IMR-90 (cell line): ENCODE results near the gene ST7. TPM values are rescaled to one million over a fixed set of nuclear protein-coding genes. Genes with fewer than 3 reads are reported as not detected.

Experiments
- ATAC-seq: fragments of 200-7000 bp; cut with Tn5 transposase; 2 replicates; pipeline ENCODE4 v1.9.1; 2020; ENCODE audit warnings: low read depth, mild to moderate bottlenecking, moderate library complexity
- BruUV-seq: library from RNA; stranded (reverse); fragments of 400-500 nt; replicated peaks from 2 replicates; lab custom pipeline; 2021; lab: Mats Ljungman, UMichigan
- CTCF ChIA-PET: fragments of 300-600 bp; formaldehyde crosslinking; extraction: SDS; loops from one replicate; lab custom pipeline; 2021; ENCODE audit warnings: antibody characterized with exemption; lab: Yijun Ruan, JAX
- POLR2A ChIA-PET: fragments of 300-600 bp; sonication (Branson Sonifier 250); formaldehyde crosslinking; loops from one replicate; lab custom pipeline; 2022; ENCODE audit warnings: antibody characterized with exemption; ENCODE audit not compliant: unreplicated experiment; lab: Charles Lee
- DNase-seq: peaks from one replicate; pipeline ENCODE4 v3.0.0; 2013
- H2AFZ ChIP-seq: replicated peaks from 2 replicates; pipeline ENCODE3; 2013; ENCODE audit warnings: low read length, mild to moderate bottlenecking; ENCODE audit not compliant: poor library complexity
- H2AK5ac ChIP-seq: 2 replicates; pipeline ENCODE4 v1.6.1; 2013; ENCODE audit warnings: low read depth, low read length, inconsistent platforms
- H2AK9ac ChIP-seq: replicated peaks from 2 replicates; pipeline ENCODE3; 2013; ENCODE audit warnings: mild to moderate bottlenecking, low read depth, low read length, moderate library complexity; ENCODE audit not compliant: poor library complexity
- H2BK120ac ChIP-seq: 2 replicates; pipeline ENCODE4 v1.6.1; 2013; ENCODE audit warnings: low read depth, low read length, inconsistent platforms
- H2BK15ac ChIP-seq: 3 replicates; pipeline ENCODE4 v1.6.1; 2013; ENCODE audit warnings: low read depth, low read length, inconsistent platforms
- H2BK20ac ChIP-seq: 2 replicates; pipeline ENCODE4 v1.6.1; 2013; ENCODE audit warnings: low read depth, mild to moderate bottlenecking, inconsistent platforms, low read length, moderate library complexity
- H2BK5ac ChIP-seq: 2 replicates; pipeline ENCODE4 v1.6.1; 2013; ENCODE audit warnings: mild to moderate bottlenecking, low read depth, low read length, inconsistent platforms; ENCODE audit not compliant: poor library complexity, severe bottlenecking
- H3K14ac ChIP-seq: replicated peaks from 2 replicates; pipeline ENCODE4 v1.6.1; 2013; ENCODE audit warnings: low read depth, low read length, inconsistent platforms
- H3K18ac ChIP-seq: 2 replicates; pipeline ENCODE4 v1.6.1; 2013; ENCODE audit warnings: low read depth, low read length, control low read depth
- H3K23ac ChIP-seq: 2 replicates; pipeline ENCODE4 v1.6.1; 2013; ENCODE audit warnings: low read depth, low read length, inconsistent platforms
- H3K27ac ChIP-seq: 2 replicates; pipeline ENCODE4 v1.5.1; 2013; ENCODE audit warnings: mild to moderate bottlenecking, control low read depth, low read length; ENCODE audit not compliant: insufficient read depth
- H3K27me3 ChIP-seq: 2 replicates; pipeline ENCODE4 v1.6.1; 2013; ENCODE audit warnings: low read length; ENCODE audit not compliant: control insufficient read depth, insufficient read depth
- H3K36me3 ChIP-seq: 2 replicates; pipeline ENCODE4 v1.6.1; 2013; ENCODE audit warnings: low read length, mixed read lengths; ENCODE audit not compliant: control insufficient read depth, insufficient read depth
- H3K4ac ChIP-seq: 2 replicates; pipeline ENCODE4 v1.6.1; 2013; ENCODE audit warnings: low read depth, low read length, inconsistent platforms
- H3K4me1 ChIP-seq: 2 replicates; pipeline ENCODE4 v1.6.1; 2013; ENCODE audit warnings: low read length, mixed read lengths; ENCODE audit not compliant: control insufficient read depth, insufficient read depth
- H3K4me2 ChIP-seq: 2 replicates; pipeline ENCODE4 v1.6.1; 2013; ENCODE audit warnings: low read depth, mild to moderate bottlenecking, control low read depth, low read length, moderate library complexity
- H3K4me3 ChIP-seq: 2 replicates; pipeline ENCODE4 v1.5.1; 2013; ENCODE audit warnings: low read depth, mild to moderate bottlenecking, control low read depth, low read length, moderate library complexity; ENCODE audit not compliant: insufficient read depth
- H3K56ac ChIP-seq: 2 replicates; pipeline ENCODE4 v1.6.1; 2013; ENCODE audit warnings: low read length, inconsistent platforms; ENCODE audit not compliant: insufficient read depth; ENCODE audit errors: extremely low read depth
- H3K79me1 ChIP-seq, 2 experiments: 2 replicates each; pipeline ENCODE4 v1.6.1; 2013; ENCODE audit warnings: low read length in 2 of 2, inconsistent platforms in 1 of 2, low read depth in 1 of 2
- H3K9ac ChIP-seq: 2 replicates; pipeline ENCODE4 v1.6.1; 2013; ENCODE audit warnings: low read depth, low read length, control low read depth
- H3K9me1 ChIP-seq: 2 replicates; pipeline ENCODE4 v1.6.1; 2013; ENCODE audit warnings: low read length, inconsistent platforms; ENCODE audit not compliant: insufficient read depth
- H3K9me3 ChIP-seq: 2 replicates; pipeline ENCODE4 v1.6.1; 2013; ENCODE audit warnings: low read length; ENCODE audit not compliant: control insufficient read depth, insufficient read depth
- H4K20me1 ChIP-seq: 2 replicates; pipeline ENCODE4 v1.6.1; 2013; ENCODE audit warnings: low read length, inconsistent platforms; ENCODE audit not compliant: insufficient read depth
- H4K5ac ChIP-seq: 2 replicates; pipeline ENCODE4 v1.6.1; 2013; ENCODE audit warnings: mild to moderate bottlenecking, low read depth, low read length, control low read depth
- H4K8ac ChIP-seq, 2 experiments: 2 replicates each; pipeline ENCODE4 v1.6.1; 2013; ENCODE audit warnings: low read depth in 2 of 2, low read length in 2 of 2, control low read depth in 1 of 2, inconsistent platforms in 1 of 2
- H4K91ac ChIP-seq: 2 replicates; pipeline ENCODE4 v1.6.1; 2013; ENCODE audit warnings: low read depth, low read length, inconsistent platforms; ENCODE audit not compliant: insufficient read depth
- BHLHE40 ChIP-seq: fragments of 150-350 bp; IDR thresholded peaks from 2 replicates; pipeline ENCODE4 v1.6.1; 2016; ENCODE audit warnings: mild to moderate bottlenecking, low read depth, low read length
- CEBPB ChIP-seq: IDR thresholded peaks from 2 replicates; pipeline ENCODE4 v1.6.1; 2012; ENCODE audit warnings: low read depth, low read length, improper control_type of control experiment
- CHD1 ChIP-seq: IDR thresholded peaks from 2 replicates; pipeline ENCODE4 v1.6.1; 2012; ENCODE audit warnings: low read depth, low read length, improper control_type of control experiment
- CTCF ChIP-seq: conservative IDR thresholded peaks from 2 replicates; pipeline ENCODE4 v1.5.1; 2012; ENCODE audit warnings: mild to moderate bottlenecking, low read depth, low read length, improper control_type of control experiment
- FOS ChIP-seq: fragments of 150-350 bp; IDR thresholded peaks from 2 replicates; pipeline ENCODE4 v1.6.1; 2016; ENCODE audit warnings: low read depth, low read length
- MAFK ChIP-seq: IDR thresholded peaks from 2 replicates; pipeline ENCODE4 v1.6.1; 2012; ENCODE audit warnings: low read depth, low read length, improper control_type of control experiment
- MAZ ChIP-seq: IDR thresholded peaks from 2 replicates; pipeline ENCODE4 v1.6.1; 2012; ENCODE audit warnings: low read depth, mild to moderate bottlenecking, low read length, improper control_type of control experiment, moderate library complexity, borderline replicate concordance
- MXI1 ChIP-seq: IDR thresholded peaks from 2 replicates; pipeline ENCODE4 v1.6.1; 2012; ENCODE audit warnings: low read depth, mild to moderate bottlenecking, low read length, moderate library complexity, borderline replicate concordance
- NFE2L2 ChIP-seq: fragments of 150-350 bp; IDR thresholded peaks from 2 replicates; pipeline ENCODE4 v1.6.1; 2016; ENCODE audit warnings: low read depth, mild to moderate bottlenecking, low read length
- POLR2A ChIP-seq: IDR thresholded peaks from 2 replicates; pipeline ENCODE4 v1.6.1; 2012; ENCODE audit warnings: mild to moderate bottlenecking, low read depth, low read length
- RAD21 ChIP-seq: IDR thresholded peaks from 2 replicates; pipeline ENCODE4 v1.6.1; 2012; ENCODE audit warnings: low read length, improper control_type of control experiment
- RCOR1 ChIP-seq: IDR thresholded peaks from 2 replicates; pipeline ENCODE4 v1.6.1; 2012; ENCODE audit warnings: mild to moderate bottlenecking, low read length, improper control_type of control experiment; ENCODE audit not compliant: insufficient replicate concordance
- RFX5 ChIP-seq: IDR thresholded peaks from 2 replicates; pipeline ENCODE4 v1.8.0; 2012; ENCODE audit warnings: low read depth, mild to moderate bottlenecking, low read length, moderate library complexity
- SMC3 ChIP-seq: fragments of 150-350 bp; IDR thresholded peaks from 2 replicates; pipeline ENCODE4 v1.6.1; 2016; ENCODE audit warnings: low read depth, mild to moderate bottlenecking, antibody characterized with exemption, low read length, moderate library complexity
- USF2 ChIP-seq: fragments of 150-350 bp; IDR thresholded peaks from 2 replicates; pipeline ENCODE4 v1.6.1; 2017; ENCODE audit warnings: mild to moderate bottlenecking, antibody characterized with exemption, low read length, low read depth
- WGBS, 2 experiments: methylation state at CpG; one replicate each; pipeline versions ENCODE4 v1.1.5 to v1.1.7; 2013; ENCODE audit warnings: missing lambda C conversion rate in 2 of 2; ENCODE audit not compliant: insufficient read length in 1 of 2; ENCODE audit errors: extremely low coverage in 2 of 2; 5-methylcytosine and 5-hydroxymethylcytosine counted together
- dilution Hi-C: fragments of 300-500 bp; cut with HindIII; formaldehyde crosslinking; loops from one replicate; pipeline ENCODE4 v1.14.3; 2018; ENCODE audit warnings: low sequenced_read_pairs; ENCODE audit not compliant: unreplicated experiment
- in situ Hi-C: fragments of 300-500 bp; cut with MboI; formaldehyde crosslinking; loops from 3 replicates; pipeline ENCODE4 v1.14.3; 2019; ENCODE audit warnings: low sequenced_read_pairs, inconsistent platforms, mixed read lengths
- intact Hi-C: fragments of 100-400 bp; cut with micrococcal nuclease; formaldehyde crosslinking; loops from 2 replicates; pipeline ENCODE4 v1.10.0; 2022
- polyA plus RNA-seq, 3 experiments: library from polyadenylated mRNA; depleted of rRNA; stranded (reverse); fragments of >200 nt; gene quantifications; 2 replicates each; pipeline ENCODE4 v1.2.3, GENCODE V29; 2012; ENCODE audit warnings: low replicate concordance in 1 of 3
- total RNA-seq: library from RNA; depleted of rRNA; stranded (reverse); fragments of >200 nt; gene quantifications from 2 replicates; pipeline ENCODE4 v1.2.3, GENCODE V29; 2012

ST7 gene
- total and polyA plus RNA-seq, 2 of the 4 experiments (the other 2 are of a cell fraction), result 18.6 to 26.0 TPM

DNA sequence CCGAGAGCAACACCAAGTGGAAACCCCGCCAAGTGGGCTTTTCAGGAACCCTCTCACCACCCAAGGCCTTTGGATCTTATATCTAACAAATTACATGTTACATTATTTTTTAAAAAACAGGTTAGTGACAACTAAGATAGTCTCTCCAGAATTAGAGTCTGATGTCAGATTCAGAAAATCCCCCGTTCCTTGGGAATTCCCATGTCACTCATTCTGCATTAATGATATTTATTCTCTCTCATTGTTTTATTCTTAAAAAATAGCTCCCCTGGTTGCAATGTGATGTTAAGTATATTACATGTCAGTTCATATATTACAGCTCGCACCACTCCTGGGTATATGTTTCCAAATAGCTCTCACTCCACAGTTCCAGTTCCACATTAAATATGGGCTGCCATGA lies 287.8 kb downstream of the ST7 start:
- H3K4me1 ChIP-seq, result 0 out of 2 replicates have a peak, but pooled peaks cover 3% of the 10 kb centered on the region
- no peaks in the 10 kb centered on the region for H3K27me3 ChIP-seq
- H3K27ac ChIP-seq, result no peak overlapping the region
- H3K14ac ChIP-seq, result no peak overlapping the region
- no TSS peak for BruUV-seq
- H3K56ac ChIP-seq, result no peak overlapping the region
- H3K9me1 ChIP-seq, result no peaks in the 10 kb centered on the region
- no peak overlapping the region for H4K5ac ChIP-seq
- peak overlapping the region; percentile 44 for H2BK20ac ChIP-seq
- no peak overlapping the region for H2BK120ac ChIP-seq
- no peak overlapping the region for H3K23ac ChIP-seq
- no peak overlapping the region for H2AK5ac ChIP-seq
- H2BK15ac ChIP-seq, result no peak overlapping the region
- no CpG with 5 or more reads among the region's 4 CpGs for WGBS, 2 experiments
- H2AFZ ChIP-seq, result no peak overlapping the region
- no peak overlapping the region for H3K4ac ChIP-seq
- POLR2A ChIA-PET, result no interaction called here
- ATAC-seq (no peak), DNase-seq (no peak)
- no peaks in the 10 kb centered on the region for H3K9me3 ChIP-seq
- intact Hi-C loops (no loop called here), dilution Hi-C loops (no loop called here), in situ Hi-C loops (no loop called here)
- no peak overlapping the region for H2AK9ac ChIP-seq
- H3K18ac ChIP-seq, result no peak overlapping the region
- no peak overlapping the region for H4K91ac ChIP-seq
- H3K4me2 ChIP-seq, result no peak overlapping the region
- H4K20me1 ChIP-seq, result no peaks in the 10 kb centered on the region
- CTCF ChIA-PET, result interaction anchor here (0.5 kb wide), 1 partner anchor 311 kb away, joined by 3 read pairs; no protein-coding TSS in a partner anchor
- TF ChIP-seq CEBPB, result no peak
- no peak for TF ChIP-seq MAZ
- TF ChIP-seq NFE2L2, result no peak
- TF ChIP-seq POLR2A, result no peak
- no peak for TF ChIP-seq RFX5
- no peak for TF ChIP-seq CTCF
- no peak for TF ChIP-seq CHD1
- TF ChIP-seq MAFK, result no peak
- no peak for TF ChIP-seq BHLHE40
- no peak for TF ChIP-seq RAD21
- no peak for TF ChIP-seq USF2
- no peak for TF ChIP-seq SMC3
- TF ChIP-seq FOS, result no peak
- no peak for TF ChIP-seq MXI1
- no peak for TF ChIP-seq RCOR1
- no peaks in the 10 kb centered on the region for H3K36me3 ChIP-seq
- H2BK5ac ChIP-seq, result no peak overlapping the region
- no peak overlapping the region for H3K4me3 ChIP-seq
- H3K79me1 ChIP-seq, result no peaks in the 10 kb centered on the region
- no peak overlapping the region for H4K8ac ChIP-seq
- H3K9ac ChIP-seq, result no peak overlapping the region
